ENCODE measurements around the gene VWA8. TPM values are rescaled to one million over a fixed set of nuclear protein-coding genes. Genes with fewer than 3 reads are reported as not detected.

VWA8 gene
- total RNA-seq, 1 experiment from 2014 or later, result 22.6 TPM

DNA sequence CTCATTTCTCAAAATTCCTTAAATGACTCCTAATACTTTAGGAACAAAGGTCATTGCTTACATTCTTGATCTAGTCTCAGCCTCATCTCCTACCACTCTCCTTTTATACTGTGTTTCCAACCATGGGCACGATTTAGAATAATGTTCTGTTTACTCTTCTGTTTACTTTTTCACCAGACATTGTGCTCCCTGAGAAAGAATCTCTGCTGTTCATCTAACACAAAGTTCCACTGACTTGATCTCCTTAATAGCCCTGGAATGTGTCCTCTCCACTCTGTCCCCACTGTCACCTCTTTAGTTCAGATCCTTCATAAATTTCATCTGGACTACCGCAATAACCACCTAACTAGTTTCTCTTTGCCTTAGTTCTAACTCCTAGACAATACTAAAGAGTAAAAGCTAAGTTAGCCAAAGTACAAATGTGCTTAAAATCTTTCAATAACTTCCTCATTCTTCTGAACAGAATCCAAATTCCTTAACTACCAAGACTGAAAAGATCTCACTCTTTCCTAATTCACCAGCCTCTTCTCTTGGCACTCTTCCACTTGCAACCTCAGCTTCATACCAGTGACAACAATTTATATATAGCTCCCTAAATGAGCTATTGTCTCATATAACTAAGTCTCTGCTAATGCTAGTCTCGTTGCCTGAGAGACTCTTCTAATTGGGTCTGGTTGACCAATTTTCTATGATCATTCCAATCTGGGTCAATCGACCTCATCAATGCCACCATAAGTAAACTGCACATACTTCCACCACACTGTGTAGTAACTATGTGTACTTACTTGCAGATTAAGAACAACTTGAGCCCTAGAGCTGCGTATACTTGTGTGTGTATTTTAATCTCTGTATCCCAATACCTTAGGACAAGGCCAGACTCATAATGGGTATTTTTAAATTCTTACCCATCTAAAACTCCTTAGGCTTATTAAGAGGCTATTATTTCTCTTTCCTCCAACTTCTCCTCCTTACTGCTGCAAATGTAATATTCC is 179.9 kb downstream of the VWA8 start:
- Histone ChIP-seq H3K9me3 (ENCODE audit: control insufficient read depth in 1 of 2, insufficient read depth in 1 of 2, low read depth in 1 of 2, low read length in 2 of 2) (no peaks in the 10 kb centered on the region), H3K4me1 (ENCODE audit: control insufficient read depth in 1 of 2, insufficient read depth in 2 of 2, low read length in 2 of 2) (peaks cover 0 to 5% of the 10 kb centered on the region in 2 experiments; a peak in 1 of 4 replicates), H3K27me3 (ENCODE audit: insufficient read depth, low read length) (no peaks in the 10 kb centered on the region), H3K79me2 (ENCODE audit: insufficient read depth, low read length) (no peaks in the 10 kb centered on the region), H3K36me3 (ENCODE audit: control insufficient read depth in 1 of 2, insufficient read depth in 2 of 2, low read length in 2 of 2) (no peaks in the 10 kb centered on the region), H4K20me1 (ENCODE audit: insufficient read depth) (no peaks in the 10 kb centered on the region), H3K9ac (ENCODE audit: low read length) (no peak overlapping the region), H3K4me3 (replicated peaks in 1 of 2; ENCODE audit: low read depth in 1 of 2, low read length in 2 of 2) (no peak overlapping the region), H3K9me2 (ENCODE audit: insufficient read depth) (no peaks in the 10 kb centered on the region), H2AFZ (ENCODE audit: low read depth, low read length, poor library complexity, severe bottlenecking) (no peak overlapping the region), H3K4me2 (ENCODE audit: low read length) (no peak overlapping the region), H3K27ac (ENCODE audit: low read depth, low read length) (no peak overlapping the region)
- DNase-seq (ENCODE audit: low read depth, low spot score), result no peak
- BruUV-seq (replicated peaks), result no TSS peak
- intact Hi-C loops (cut with micrococcal nuclease), result no loop called here
- RAD21 ChIA-PET (ENCODE audit: low non-redundant PET in 1 of 2, low total read pairs in 2 of 2, uncharacterized antibody in 2 of 2, unreplicated experiment in 2 of 2), result no interaction called here
- ATAC-seq, result no peak
- POLR2A ChIA-PET, result no interaction called here
- TF ChIP-seq EGR1 (IDR thresholded peaks at IDR 0.05; ENCODE audit: low read depth) (no peak), ZFX (IDR thresholded peaks at IDR 0.05) (no peak), EZH2 (IDR thresholded peaks at IDR 0.05) (no peak), MAX (IDR thresholded peaks at IDR 0.05) (no peak), POLR2A (IDR thresholded peaks at IDR 0.05; ENCODE audit: borderline replicate concordance, extremely low read depth, insufficient read depth, insufficient read length) (no peak), FOSL1 (IDR thresholded peaks at IDR 0.05; ENCODE audit: low read depth) (no peak), JUND (IDR thresholded peaks at IDR 0.05) (no peak), SP1 (IDR thresholded peaks at IDR 0.05; ENCODE audit: low read depth) (no peak), YY1 (IDR thresholded peaks at IDR 0.05; ENCODE audit: extremely low read depth, insufficient replicate concordance, low read depth, low read length) (no peak), ATF3 (IDR thresholded peaks at IDR 0.05) (no peak), CTCF (IDR thresholded peaks at IDR 0.05 in 2 of 3, conservative IDR thresholded peaks at IDR 0.05 in 1 of 3; ENCODE audit: borderline replicate concordance in 1 of 3, insufficient read depth in 1 of 3, low read depth in 2 of 3, low read length in 2 of 3) (no peak), POLR2AphosphoS5 (IDR thresholded peaks at IDR 0.05; ENCODE audit: low read depth, low read length) (no peak), ZNF274 (IDR thresholded peaks at IDR 0.05; ENCODE audit: low read depth, low read length) (no peak), RAD21 (IDR thresholded peaks at IDR 0.05; ENCODE audit: low read depth) (no peak)
- TF ChIP-seq, protein P1, sequence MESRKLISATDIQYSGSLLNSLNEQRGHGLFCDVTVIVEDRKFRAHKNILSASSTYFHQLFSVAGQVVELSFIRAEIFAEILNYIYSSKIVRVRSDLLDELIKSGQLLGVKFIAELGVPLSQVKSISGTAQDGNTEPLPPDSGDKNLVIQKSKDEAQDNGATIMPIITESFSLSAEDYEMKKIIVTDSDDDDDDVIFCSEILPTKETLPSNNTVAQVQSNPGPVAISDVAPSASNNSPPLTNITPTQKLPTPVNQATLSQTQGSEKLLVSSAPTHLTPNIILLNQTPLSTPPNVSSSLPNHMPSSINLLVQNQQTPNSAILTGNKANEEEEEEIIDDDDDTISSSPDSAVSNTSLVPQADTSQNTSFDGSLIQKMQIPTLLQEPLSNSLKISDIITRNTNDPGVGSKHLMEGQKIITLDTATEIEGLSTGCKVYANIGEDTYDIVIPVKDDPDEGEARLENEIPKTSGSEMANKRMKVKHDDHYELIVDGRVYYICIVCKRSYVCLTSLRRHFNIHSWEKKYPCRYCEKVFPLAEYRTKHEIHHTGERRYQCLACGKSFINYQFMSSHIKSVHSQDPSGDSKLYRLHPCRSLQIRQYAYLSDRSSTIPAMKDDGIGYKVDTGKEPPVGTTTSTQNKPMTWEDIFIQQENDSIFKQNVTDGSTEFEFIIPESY (IDR thresholded peaks at IDR 0.05; ENCODE audit: extremely low read depth, insufficient replicate concordance, low read length), result no peak
- CTCF ChIA-PET, result no interaction called here

Data from HCT116 (cell line).